Astrocyte of the spinal cord (primary cell): Measurements from ENCODE around the gene OR4Q2.
"Not testable (repeated sequence)": the region's sequence is repeated elsewhere in the genome, so short reads cannot be mapped to it uniquely, and the experiment has no call there.

Experiments
- DNase-seq: peaks from one replicate; pipeline ENCODE4 v3.0.0; 2011; ENCODE audit warnings: low read depth, low spot score
- H3K4me3 ChIP-seq: 2 replicates; pipeline ENCODE4 v1.5.1; 2011; ENCODE audit warnings: low read depth, mild to moderate bottlenecking, low read length, moderate library complexity
- in situ Hi-C: cut with HindIII; loops from 2 replicates; pipeline ENCODE4 v1.10.0; 2017; ENCODE audit warnings: low sequenced_read_pairs
- TF ChIP-seq, protein P1 (sequence below): IDR thresholded peaks from 2 replicates; pipeline ENCODE4 v1.5.1; 2012; ENCODE audit warnings: low read depth, mild to moderate bottlenecking, low read length, inconsistent platforms

OR4Q2 gene

DNA sequence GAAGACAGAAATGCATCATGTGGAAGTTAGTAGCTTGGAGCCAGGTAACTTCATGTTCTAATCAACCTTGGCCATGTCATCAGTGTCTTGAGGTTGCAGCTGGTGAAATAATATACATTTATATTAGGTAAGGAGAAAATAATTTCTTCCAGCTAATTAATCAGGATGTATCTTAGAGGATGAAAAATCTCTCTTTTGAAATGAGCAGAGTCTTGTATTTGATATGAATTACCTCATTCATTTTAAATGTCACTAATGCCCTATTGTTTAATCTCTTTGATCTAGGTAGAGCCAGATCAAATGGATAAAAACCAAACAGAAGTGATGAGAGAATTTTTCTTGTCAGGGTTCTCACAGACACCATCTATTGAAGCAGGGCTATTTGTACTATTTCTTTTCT is at the start of gene OR4Q2:
TSS of gene OR4Q2 (plus strand) at position 301 of the 400 bp plus-strand sequence.
- no peak within 1 kb of the TSS for H3K4me3 ChIP-seq
- in situ Hi-C loops, result no loop called here
- TF ChIP-seq, protein P1, sequence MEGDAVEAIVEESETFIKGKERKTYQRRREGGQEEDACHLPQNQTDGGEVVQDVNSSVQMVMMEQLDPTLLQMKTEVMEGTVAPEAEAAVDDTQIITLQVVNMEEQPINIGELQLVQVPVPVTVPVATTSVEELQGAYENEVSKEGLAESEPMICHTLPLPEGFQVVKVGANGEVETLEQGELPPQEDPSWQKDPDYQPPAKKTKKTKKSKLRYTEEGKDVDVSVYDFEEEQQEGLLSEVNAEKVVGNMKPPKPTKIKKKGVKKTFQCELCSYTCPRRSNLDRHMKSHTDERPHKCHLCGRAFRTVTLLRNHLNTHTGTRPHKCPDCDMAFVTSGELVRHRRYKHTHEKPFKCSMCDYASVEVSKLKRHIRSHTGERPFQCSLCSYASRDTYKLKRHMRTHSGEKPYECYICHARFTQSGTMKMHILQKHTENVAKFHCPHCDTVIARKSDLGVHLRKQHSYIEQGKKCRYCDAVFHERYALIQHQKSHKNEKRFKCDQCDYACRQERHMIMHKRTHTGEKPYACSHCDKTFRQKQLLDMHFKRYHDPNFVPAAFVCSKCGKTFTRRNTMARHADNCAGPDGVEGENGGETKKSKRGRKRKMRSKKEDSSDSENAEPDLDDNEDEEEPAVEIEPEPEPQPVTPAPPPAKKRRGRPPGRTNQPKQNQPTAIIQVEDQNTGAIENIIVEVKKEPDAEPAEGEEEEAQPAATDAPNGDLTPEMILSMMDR, result no peak
- no peak for DNase-seq

DNA sequence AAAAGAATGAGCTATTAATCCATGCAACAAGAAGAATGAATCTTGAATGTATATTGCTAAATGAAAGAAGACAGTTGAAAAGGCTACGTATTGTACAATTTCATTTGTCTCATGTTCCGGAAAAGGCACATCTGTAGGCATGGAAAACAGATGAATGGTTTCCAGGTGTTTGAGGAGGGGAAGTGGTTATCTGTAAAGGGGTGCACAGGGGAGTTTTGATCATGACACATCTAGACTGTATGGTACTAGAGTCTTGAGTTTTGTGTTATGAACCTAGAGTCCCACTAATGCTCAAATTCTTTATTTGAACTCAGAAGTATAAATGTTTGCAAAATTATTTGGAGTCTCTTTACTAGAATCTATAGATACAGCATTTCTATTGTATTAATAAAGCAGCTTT is 32.2 kb upstream of the OR4Q2 start:
- DNase-seq, H3K4me3 ChIP-seq, in situ Hi-C loops: not testable (repeated sequence)

DNA sequence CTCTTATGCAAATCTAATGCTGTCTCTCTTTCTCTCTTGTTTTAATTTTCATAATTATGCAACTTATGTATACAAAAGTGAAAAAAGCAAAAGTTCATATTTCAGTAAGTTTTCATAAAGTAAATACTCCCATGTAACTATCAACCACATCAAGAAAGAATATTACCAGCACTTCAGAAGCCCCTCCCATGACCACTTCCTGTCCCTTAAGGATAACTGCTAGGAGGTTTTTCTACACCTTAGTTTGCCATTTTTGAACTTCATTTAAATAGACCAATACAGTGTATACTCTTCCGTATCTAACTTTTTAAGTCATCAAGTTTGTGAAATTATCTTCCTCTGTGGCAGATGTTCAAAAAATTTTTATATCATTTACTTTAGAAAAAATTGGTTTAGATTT is 27.1 kb upstream of the OR4Q2 start:
- no peak overlapping the region for H3K4me3 ChIP-seq
- in situ Hi-C loops, result no loop called here
- no peak for DNase-seq
- TF ChIP-seq, protein P1, result no peak

DNA sequence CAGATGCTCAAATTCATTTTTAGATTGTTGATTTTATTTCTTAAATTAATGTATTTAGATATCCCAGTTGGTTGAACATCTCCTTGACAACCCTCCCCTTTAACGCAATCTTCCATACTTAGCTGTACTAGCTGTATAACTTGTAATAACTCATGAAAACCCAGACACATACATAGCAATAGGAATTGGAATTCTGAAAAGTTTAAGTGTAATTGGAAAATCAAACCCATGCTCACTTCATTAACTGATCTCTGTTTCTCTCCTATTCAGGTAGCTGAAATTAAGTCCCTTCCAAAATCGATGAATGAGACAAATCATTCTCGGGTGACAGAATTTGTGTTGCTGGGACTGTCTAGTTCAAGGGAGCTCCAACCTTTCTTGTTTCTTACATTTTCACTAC is 26.7 kb upstream of the OR4Q2 start, which contains the start of gene OR4K15:
TSS of gene OR4K15 (plus strand) at position 301 of the 400 bp plus-strand sequence. CDS start at position 301, 0 bp downstream.
- DNase-seq, result no peak
- no peak within 1 kb of the TSS for H3K4me3 ChIP-seq
- TF ChIP-seq, protein P1, result no peak
- in situ Hi-C loops, result no loop called here

DNA sequence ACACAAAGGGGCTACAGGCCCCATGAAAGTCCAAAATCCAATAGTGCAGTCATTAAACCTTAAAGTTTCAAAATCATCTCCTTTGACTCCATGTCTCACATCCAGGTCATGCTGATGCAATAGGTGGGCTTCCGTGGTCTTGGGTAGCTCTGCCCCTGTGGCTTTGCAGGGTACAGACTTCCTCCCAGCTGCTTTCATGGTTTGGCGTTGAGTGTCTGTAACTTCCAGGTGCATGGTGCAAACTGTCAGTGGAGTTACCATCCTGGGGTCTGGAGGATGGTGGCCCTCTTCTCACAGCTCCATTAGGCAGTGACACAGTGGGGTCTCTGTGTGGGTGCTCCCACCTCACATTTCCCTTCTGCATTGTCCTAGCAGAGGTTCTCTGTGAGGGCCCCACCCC is 8.5 kb upstream of the OR4Q2 start:
- TF ChIP-seq, protein P1, result no peak
- in situ Hi-C loops, result no loop called here
- no peak for DNase-seq
- no peak overlapping the region for H3K4me3 ChIP-seq

DNA sequence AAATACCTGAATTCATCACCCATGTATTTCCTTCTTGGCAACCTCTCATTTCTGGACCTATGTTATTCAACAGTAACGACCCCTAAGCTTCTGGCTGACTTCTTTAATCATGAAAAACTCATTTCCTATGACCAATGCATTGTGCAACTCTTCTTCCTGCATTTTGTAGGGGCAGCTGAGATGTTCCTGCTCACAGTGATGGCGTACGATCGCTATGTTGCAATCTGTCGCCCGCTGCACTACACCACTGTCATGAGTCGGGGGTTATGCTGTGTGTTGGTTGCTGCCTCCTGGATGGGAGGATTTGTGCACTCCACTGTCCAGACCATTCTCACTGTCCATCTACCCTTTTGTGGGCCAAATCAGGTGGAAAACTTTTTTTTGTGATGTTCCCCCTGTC is 356 bp downstream of the OR4Q2 start:
- H3K4me3 ChIP-seq, result no peak overlapping the region
- in situ Hi-C loops, result no loop called here
- DNase-seq, result no peak
- TF ChIP-seq, protein P1, result no peak

DNA sequence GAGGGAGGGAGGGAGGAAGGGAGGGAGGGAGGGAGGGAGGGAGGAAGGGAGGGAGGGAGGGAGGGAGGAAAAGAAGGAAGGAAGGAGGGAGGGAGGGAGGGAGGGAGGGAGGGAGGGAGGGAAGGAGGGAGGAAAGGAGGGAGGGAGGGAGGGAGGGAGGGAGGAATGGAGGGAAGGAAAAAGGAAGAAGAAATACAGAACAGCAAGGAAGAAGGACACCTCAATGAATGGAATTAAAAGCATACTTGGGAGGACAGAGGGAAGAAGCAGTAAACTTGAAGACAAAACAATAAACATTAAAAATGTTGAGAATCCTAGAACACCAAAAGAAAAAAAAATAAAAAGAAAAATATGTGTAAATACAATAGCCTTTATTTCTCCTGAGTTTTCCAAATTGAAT is 6.2 kb downstream of the OR4Q2 start:
- in situ Hi-C loops, result no loop called here
- TF ChIP-seq, protein P1, result no peak
- no peak for DNase-seq
- no peak overlapping the region for H3K4me3 ChIP-seq
